DND-41 (cell line): ENCODE results near the gene IL2RA.

Experiments
- EZH2 ChIP-seq: IDR thresholded peaks from 3 replicates; pipeline ENCODE4 v1.6.1; 2012; ENCODE audit warnings: borderline replicate concordance, low read depth, mild to moderate bottlenecking, moderate library complexity, low read length, inconsistent platforms; ENCODE audit not compliant: severe bottlenecking
- TF ChIP-seq, protein P1 (sequence below): IDR thresholded peaks from 2 replicates; pipeline ENCODE4 v1.5.1; 2012; ENCODE audit warnings: borderline replicate concordance, low read length, moderate library complexity, mild to moderate bottlenecking; ENCODE audit not compliant: poor library complexity, severe bottlenecking; ENCODE audit errors: extremely low read depth

GRCh38 chr10:6071181-6072175, 9.3 kb upstream of the IL2RA start:
- TF ChIP-seq, protein P1, sequence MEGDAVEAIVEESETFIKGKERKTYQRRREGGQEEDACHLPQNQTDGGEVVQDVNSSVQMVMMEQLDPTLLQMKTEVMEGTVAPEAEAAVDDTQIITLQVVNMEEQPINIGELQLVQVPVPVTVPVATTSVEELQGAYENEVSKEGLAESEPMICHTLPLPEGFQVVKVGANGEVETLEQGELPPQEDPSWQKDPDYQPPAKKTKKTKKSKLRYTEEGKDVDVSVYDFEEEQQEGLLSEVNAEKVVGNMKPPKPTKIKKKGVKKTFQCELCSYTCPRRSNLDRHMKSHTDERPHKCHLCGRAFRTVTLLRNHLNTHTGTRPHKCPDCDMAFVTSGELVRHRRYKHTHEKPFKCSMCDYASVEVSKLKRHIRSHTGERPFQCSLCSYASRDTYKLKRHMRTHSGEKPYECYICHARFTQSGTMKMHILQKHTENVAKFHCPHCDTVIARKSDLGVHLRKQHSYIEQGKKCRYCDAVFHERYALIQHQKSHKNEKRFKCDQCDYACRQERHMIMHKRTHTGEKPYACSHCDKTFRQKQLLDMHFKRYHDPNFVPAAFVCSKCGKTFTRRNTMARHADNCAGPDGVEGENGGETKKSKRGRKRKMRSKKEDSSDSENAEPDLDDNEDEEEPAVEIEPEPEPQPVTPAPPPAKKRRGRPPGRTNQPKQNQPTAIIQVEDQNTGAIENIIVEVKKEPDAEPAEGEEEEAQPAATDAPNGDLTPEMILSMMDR, result no peak
- TF ChIP-seq EZH2, result no peak
